ENCODE data around the gene PBLD.
"Not testable (repeated sequence)": the region's sequence is repeated elsewhere in the genome, so short reads cannot be mapped to it uniquely, and the experiment has no call there.

Gene PBLD

DNA sequence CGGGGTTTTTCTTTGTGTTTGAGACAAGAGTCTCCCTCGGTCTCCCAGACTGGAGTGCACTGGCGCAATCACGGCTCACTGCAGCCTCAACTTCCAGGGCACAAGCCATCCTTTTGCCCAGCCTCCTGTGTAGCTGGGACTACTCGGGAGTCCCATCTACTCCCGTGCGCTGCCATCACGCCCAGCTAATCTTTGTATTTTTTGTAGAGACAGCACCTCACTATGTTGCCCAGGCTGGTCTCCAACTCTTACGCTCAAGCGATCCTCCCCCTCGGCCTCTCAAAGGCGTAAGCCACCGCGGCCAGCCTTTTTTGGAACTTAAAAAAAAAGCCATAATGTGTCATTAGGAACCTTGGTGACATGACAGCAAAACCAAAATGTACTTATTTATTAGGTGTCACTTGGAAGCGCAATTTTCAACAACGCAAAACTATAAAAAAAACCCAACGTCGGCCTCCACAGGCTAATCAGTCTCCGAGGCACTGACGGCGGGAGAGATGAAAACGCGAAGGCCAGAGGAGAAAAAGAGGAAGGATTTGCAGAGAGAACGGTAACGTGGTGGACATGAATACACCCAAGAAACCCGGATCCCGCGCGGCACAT lies 1.8 kb downstream of the PBLD start:
- peak overlapping the region; percentile 93 for H3K4me3 ChIP-seq (ENCODE audit: low read length)
- TF ChIP-seq, protein P1, sequence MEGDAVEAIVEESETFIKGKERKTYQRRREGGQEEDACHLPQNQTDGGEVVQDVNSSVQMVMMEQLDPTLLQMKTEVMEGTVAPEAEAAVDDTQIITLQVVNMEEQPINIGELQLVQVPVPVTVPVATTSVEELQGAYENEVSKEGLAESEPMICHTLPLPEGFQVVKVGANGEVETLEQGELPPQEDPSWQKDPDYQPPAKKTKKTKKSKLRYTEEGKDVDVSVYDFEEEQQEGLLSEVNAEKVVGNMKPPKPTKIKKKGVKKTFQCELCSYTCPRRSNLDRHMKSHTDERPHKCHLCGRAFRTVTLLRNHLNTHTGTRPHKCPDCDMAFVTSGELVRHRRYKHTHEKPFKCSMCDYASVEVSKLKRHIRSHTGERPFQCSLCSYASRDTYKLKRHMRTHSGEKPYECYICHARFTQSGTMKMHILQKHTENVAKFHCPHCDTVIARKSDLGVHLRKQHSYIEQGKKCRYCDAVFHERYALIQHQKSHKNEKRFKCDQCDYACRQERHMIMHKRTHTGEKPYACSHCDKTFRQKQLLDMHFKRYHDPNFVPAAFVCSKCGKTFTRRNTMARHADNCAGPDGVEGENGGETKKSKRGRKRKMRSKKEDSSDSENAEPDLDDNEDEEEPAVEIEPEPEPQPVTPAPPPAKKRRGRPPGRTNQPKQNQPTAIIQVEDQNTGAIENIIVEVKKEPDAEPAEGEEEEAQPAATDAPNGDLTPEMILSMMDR (conservative IDR thresholded peaks at IDR 0.05; ENCODE audit: low read length) = no peak
- peak; percentile 20 for DNase-seq (ENCODE audit: low read depth)

GRCh38 chr10:68329506-68329861 lies 3.2 kb downstream of the PBLD start:
- TF ChIP-seq, protein P1 (conservative IDR thresholded peaks at IDR 0.05; ENCODE audit: low read length) = no peak
- no peak for DNase-seq (ENCODE audit: low read depth)
- no peak overlapping the region; the same call in 1 of the 2 replicates for H3K4me3 ChIP-seq (ENCODE audit: low read length)

- peak overlapping the region; percentile 28 for H3K4me3 ChIP-seq (ENCODE audit: low read length)
- DNase-seq (ENCODE audit: low read depth) = peak; percentile 84
- TF ChIP-seq, protein P1 (conservative IDR thresholded peaks at IDR 0.05; ENCODE audit: low read length) = no peak
These were observed 4.6 kb downstream of the PBLD start for GRCh38 chr10:68327889-68328786.

GRCh38 chr10:68324396-68324795 lies 8.3 kb downstream of the PBLD start:
- H3K4me3 ChIP-seq (ENCODE audit: low read length); DNase-seq (ENCODE audit: low read depth): not testable (repeated sequence)

DNA sequence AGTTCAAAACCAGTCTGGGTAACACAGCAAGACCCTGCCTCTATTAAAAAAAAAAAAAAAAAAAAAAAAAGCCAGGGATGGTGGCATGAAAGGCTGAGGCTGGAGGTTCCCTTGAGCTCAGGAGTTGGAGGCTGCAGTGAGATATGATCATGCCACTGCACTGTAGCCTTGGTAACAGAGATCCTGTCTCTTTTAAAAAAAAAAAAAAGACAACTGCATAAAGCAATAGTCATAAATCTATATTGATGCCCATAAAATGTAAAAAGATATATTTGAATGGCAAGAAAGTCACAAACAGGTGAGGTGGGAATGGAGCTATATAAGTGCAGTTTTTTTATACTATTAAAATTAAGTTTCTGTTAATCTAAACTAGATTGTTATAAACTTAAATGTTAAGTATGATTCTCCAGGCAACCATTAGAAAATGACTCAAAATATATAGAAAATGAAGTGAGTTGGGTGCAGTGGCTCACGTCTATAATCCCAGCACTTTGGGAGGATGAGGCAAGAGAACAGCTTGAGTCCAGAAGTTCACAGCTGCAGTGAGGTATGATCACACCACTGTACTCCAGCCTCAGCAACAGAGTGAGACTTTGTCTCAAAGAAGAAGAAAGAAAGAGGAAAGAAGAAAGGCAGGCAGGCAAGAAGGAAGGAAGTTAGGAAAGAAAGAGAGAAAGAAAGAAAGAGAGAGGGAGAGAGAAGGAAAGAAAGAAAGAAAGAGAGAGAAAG lies 14.2 kb downstream of the PBLD start:
- TF ChIP-seq, protein P1 (conservative IDR thresholded peaks at IDR 0.05; ENCODE audit: low read length) = no peak
- DNase-seq (ENCODE audit: low read depth) = no peak

DNA sequence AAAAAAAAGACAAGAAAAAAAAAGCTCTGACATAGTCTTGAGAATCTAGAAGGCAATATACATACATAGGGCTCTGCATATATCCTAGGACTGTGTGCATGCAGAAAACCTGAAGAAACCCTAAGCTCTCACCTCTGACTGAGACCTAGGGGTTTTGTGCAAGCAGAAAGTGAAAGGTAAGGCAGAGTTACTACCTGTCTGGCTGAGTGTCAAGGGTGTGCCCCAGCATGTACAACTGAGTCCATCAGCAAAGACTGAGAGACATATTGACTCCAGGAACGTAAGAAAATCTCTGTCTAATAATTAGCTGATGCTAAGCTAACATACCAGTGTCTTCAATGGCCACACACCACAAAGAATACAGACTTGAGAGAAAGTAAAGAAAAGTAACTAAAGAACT lies 17.1 kb downstream of the PBLD start:
- H3K4me3 ChIP-seq (ENCODE audit: low read length) = no peak overlapping the region
- TF ChIP-seq, protein P1 (conservative IDR thresholded peaks at IDR 0.05; ENCODE audit: low read length) = no peak
- DNase-seq (ENCODE audit: low read depth) = no peak

More for the DNA sequence above, 14.2 kb downstream of the PBLD start:
- H3K4me3 ChIP-seq (ENCODE audit: low read length) = no peak overlapping the region

DNA sequence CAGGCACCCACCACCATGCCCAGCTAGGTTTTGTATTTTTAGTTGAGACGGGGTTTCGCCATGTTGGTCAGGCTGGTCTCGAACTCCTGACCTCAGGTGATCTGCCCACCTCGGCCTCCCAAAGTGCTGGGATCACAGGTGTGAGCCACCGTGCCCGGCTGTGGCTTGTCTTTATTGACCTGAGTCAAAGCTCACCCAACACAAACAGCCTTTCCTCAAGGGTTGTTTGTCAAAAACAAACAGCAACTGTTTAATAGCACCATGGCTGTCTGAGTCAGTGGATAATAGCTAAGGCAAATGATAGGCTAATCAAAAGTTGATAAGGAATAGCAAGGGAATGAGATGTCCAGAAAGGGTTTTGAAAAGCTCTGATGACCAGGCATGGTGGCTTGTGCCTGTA lies 17.8 kb downstream of the PBLD start:
- DNase-seq (ENCODE audit: low read depth); H3K4me3 ChIP-seq (ENCODE audit: low read length): not testable (repeated sequence)
